GM18909 (cell line): ENCODE results near the gene DBF4B.
"Not testable (repeated sequence)": the region's sequence is repeated elsewhere in the genome, so short reads cannot be mapped to it uniquely, and the experiment has no call there.

Experiments
- ATAC-seq: cut with Tn5 transposase; IDR thresholded peaks from one replicate; pipeline ENCODE4 v1.9.1; 2021; ENCODE audit warnings: mild to moderate bottlenecking; ENCODE audit not compliant: unreplicated experiment, poor library complexity

The DBF4B gene

GRCh38 chr17:44722254-44722653 is 13.8 kb downstream of the DBF4B start:
- no peak for ATAC-seq

- ATAC-seq = not testable (repeated sequence)
Observed at GRCh38 chr17:44726121-44726520, 17.7 kb downstream of the DBF4B start.

- ATAC-seq = no peak
Observed at GRCh38 chr17:44733753-44734152, 25.3 kb downstream of the DBF4B start.

GRCh38 chr17:44734272-44734671 is 25.8 kb downstream of the DBF4B start:
- ATAC-seq = no peak

- ATAC-seq = no peak
Observed at GRCh38 chr17:44736551-44737240, 28.2 kb downstream of the DBF4B start.

GRCh38 chr17:44738214-44738906 is 29.9 kb downstream of the DBF4B start:
- ATAC-seq = no peak

- ATAC-seq = no peak
Observed at GRCh38 chr17:44741316-44741715, 32.9 kb downstream of the DBF4B start.

GRCh38 chr17:44745301-44745700 is 36.8 kb downstream of the DBF4B start:
- no peak for ATAC-seq

- not testable (repeated sequence) for ATAC-seq
Observed at GRCh38 chr17:44745738-44746137, 37.3 kb downstream of the DBF4B start.

- no peak for ATAC-seq
Observed at GRCh38 chr17:44747566-44747965, 39.1 kb downstream of the DBF4B start.

GRCh38 chr17:44749076-44749979 is 40.9 kb downstream of the DBF4B start:
- no peak for ATAC-seq

- ATAC-seq = no peak
Observed at GRCh38 chr17:44749980-44750318, 41.5 kb downstream of the DBF4B start.

GRCh38 chr17:44751331-44751730 is 42.9 kb downstream of the DBF4B start:
- no peak for ATAC-seq

GRCh38 chr17:44751806-44752205 is 43.3 kb downstream of the DBF4B start:
- ATAC-seq = no peak

- ATAC-seq = no peak
Observed at GRCh38 chr17:44752953-44753861, 44.7 kb downstream of the DBF4B start.

- no peak for ATAC-seq
Observed at GRCh38 chr17:44754276-44754675, 45.8 kb downstream of the DBF4B start.

GRCh38 chr17:44755180-44755579 is 46.7 kb downstream of the DBF4B start:
- ATAC-seq = not testable (repeated sequence)

GRCh38 chr17:44757045-44757917 is 48.8 kb downstream of the DBF4B start:
- ATAC-seq = no peak

GRCh38 chr17:44757918-44758413 is 49.5 kb downstream of the DBF4B start:
- no peak for ATAC-seq
